GM12891 (cell line): ENCODE measurements around the gene MCM7.

Source experiments
- PAX5 ChIP-seq: IDR thresholded peaks from 2 replicates; pipeline ENCODE4 v1.6.1; 2011; ENCODE audit warnings: low read length, moderate library complexity, mild to moderate bottlenecking; ENCODE audit not compliant: insufficient read depth, severe bottlenecking
- POLR2A ChIP-seq: IDR thresholded peaks from 2 replicates; pipeline ENCODE4 v1.6.1; 2011; ENCODE audit warnings: low read depth, low read length, control low read depth
- POLR2AphosphoS5 ChIP-seq: IDR thresholded peaks from 2 replicates; pipeline ENCODE4 v1.6.1; 2011; ENCODE audit warnings: low read depth, low read length, control low read depth
- POU2F2 ChIP-seq: IDR thresholded peaks from 2 replicates; pipeline ENCODE4 v1.6.1; 2011; ENCODE audit warnings: low read depth, mild to moderate bottlenecking, control low read depth, low read length, moderate library complexity
- SPI1 ChIP-seq: IDR thresholded peaks from 2 replicates; pipeline ENCODE4 v1.6.1; 2011; ENCODE audit warnings: low read depth, low read length, control low read depth
- TAF1 ChIP-seq: IDR thresholded peaks from 2 replicates; pipeline ENCODE4 v1.6.1; 2011; ENCODE audit warnings: low read depth, low read length, control low read depth

DNA sequence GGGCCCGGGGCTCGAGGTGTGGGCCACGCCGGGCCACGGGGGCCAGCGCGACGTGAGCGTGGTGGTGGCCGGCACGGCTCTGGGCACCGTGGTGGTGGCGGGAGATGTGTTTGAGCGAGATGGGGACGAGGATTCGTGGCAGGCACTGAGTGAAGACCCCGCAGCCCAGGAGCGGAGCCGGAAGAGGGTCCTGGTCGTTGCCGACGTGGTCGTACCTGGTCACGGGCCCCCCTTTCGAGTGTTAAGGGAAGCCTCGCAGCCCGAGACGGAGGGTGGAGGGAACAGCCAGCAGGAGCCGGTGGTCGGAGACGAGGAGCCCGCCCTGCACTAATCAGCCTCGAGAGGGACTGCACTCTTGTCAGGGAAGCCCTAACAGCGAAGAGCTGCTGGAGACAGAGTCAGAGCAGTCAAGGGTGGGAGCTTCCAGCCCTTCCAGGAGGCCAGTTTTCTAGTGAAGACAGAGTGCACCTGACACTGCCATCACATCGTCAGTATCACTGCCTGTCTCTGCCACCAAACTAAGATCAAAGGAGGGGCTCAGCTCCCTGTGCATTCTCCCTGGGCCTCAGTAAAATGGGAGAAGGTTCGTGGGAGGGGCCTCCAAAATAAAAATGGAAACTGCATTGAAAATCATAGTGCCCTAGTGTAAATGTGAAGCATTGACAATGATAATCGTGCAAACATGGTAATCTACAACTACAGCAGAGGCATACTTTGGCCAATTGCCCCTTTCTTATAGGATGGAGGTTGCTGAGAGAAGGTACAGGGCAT, 26.9 kb upstream of the MCM7 start:
- TF ChIP-seq POLR2A, result no peak
- no peak for TF ChIP-seq PAX5
- TF ChIP-seq TAF1, result no peak
- no peak for TF ChIP-seq POU2F2
- no peak for TF ChIP-seq POLR2AphosphoS5
- TF ChIP-seq SPI1, result no peak
